ENCODE measurements around the gene ELAVL2.
"Not testable (repeated sequence)": the region's sequence is repeated elsewhere in the genome, so short reads cannot be mapped to it uniquely, and the experiment has no call there.

Gene ELAVL2

DNA sequence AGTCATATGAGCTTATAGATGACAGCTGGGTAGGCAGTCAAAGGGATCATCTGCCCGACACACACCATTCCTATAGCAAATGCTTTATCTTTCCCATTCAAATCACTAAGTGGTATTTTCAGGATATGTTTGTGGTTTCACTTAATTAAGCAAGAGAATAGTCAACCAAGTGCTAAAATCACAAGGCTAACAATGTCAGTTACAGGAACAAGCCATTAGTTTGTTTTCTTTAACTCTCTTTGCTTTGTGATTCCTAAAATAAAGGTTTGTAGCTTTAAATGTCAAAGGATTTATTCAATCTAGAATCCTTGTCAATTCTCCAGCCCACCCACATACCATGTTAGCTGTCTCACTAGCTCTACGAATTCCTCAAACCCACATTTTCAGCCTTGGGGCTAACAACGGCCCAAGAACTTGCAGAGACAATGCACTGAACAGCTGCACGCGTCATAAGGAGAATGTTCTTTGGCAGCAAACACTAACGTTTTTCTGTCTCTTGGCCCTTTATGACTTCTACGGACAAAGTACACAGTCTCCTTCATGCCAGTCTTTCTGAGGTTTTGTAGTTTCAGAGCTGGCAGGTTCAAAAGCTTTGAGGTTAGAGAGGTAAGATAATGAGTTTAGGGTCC lies 56.6 kb downstream of the ELAVL2 start:
- DNase-seq, result no peak

DNA sequence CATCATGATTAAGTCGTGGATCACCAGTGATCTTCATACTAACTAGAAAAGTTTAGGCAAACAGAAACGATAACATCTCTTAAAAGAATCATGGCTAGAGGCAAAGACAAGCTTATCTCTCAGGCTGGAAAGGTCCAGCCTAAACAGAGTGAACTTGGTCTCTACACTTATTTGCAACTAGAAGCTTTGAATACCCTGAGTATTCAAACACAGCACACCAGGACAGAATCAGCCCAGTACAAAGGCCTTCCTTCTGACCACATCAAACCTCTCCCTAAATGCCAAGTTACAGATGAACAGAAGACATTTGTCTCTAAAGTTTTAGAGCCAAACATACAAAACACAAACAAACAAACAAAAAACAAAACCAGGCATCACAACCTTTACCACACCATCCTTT lies 57.2 kb downstream of the ELAVL2 start:
- no peak for DNase-seq

DNA sequence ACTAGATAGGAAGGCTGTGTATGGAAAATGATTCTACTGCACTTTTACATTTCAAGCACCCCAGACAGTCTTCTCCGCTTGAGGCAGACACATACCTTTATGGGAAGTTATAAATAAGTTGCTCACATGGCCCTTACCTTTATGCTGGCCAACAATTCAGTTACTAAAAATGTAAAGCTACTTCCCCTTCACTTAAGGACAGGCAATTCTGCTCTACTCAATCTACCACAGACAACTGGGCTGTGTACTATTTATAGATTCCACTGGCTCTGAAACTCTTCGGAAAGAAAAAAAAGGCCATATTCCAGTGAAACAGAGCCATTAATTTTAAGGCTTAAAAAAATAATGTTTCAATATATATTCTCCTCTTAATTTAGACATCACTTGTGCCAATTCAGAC lies 59.4 kb downstream of the ELAVL2 start:
- no peak for DNase-seq

DNA sequence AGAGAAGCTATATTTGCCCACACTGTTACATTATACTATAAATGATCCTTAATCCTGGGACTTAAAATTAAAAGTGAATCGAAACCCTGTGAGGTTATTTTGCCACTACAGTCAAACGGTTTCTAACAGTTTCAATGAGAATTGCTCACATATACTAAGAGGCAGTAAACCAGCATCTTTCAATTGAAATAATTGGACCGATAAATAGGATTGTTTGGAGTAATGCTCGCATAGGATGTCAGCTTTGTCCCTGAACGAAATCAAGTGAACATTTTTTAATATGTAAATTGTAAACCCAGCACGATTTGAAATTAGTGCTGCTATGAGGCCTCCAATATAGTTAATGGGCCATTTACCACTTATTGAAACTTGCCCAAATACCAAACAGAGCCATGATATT lies 60.5 kb downstream of the ELAVL2 start:
- DNase-seq, result no peak

DNA sequence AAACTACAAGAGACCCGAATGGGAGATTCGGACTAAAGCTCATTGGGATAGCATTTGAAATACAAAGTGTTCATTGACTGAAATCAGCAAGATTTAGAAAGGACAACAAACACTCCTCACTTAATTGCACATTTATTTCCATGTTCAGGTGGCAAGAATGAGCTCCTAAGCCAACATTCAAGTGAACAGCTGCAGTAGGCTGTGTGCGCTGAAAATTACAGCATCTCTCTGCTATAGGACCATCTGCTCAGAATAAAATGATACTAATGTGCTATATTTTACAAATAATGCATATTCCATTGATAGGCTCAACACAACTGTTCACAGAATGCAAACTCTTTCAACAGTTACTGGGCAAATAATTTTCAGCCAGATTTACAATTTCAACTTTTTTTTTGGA lies 61.8 kb downstream of the ELAVL2 start:
- no peak for DNase-seq

DNA sequence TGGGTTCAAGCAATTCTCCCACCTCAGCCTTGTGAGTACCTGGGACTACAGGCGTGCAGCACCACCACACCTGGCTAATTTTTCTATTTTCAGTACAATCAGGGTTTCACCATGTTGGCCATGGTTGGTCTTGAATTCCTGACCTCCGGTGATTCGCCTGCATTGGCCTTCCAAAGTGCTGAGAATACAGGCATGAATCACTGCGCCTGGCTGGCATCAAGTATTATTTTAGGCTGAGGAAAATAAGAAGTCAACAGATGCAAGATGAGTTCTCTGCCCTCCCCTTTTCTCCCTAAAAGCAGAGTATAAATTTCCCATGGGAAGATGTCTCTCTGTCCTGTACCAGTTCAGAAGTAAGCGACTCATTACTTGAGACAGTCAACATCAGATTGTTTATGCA lies 71.5 kb downstream of the ELAVL2 start:
- DNase-seq, result no peak

DNA sequence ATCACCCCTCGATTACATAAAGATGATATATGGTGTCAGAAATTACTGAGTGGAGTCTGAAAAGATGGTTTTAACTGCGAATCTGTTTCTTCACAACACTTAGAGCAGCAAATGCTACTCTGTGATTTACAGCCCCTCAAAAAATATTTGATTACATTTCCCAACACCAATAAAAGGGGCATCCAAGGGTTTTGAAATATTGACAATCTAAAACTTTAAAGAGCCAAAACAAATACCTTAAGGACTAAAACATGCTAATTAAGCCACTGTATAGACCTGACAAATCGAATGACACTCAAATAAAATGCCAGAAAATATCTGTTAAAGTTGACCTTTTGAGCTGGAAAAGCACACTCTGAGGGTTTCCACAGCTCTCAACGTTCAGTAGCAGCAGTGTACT lies 73.2 kb downstream of the ELAVL2 start:
- DNase-seq, result no peak

DNA sequence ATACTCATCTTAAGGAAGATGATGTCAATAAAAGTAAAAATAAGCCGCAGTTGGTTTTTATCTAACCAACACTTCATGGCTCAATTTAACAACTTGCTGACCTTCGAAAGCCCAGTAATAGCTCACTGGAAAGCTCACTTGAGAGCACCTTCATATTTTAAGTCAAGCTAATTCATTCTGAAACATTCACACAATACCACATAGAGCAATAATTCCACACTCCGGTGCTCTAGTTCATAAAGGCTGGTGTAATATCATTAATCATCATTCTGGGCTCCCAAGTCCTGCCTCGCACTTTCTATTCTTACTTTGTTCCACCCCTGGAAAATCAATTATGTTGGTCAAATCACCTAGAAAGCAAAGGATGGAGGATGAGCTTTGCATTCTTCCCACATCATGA lies 74.4 kb downstream of the ELAVL2 start:
- DNase-seq, result no peak

DNA sequence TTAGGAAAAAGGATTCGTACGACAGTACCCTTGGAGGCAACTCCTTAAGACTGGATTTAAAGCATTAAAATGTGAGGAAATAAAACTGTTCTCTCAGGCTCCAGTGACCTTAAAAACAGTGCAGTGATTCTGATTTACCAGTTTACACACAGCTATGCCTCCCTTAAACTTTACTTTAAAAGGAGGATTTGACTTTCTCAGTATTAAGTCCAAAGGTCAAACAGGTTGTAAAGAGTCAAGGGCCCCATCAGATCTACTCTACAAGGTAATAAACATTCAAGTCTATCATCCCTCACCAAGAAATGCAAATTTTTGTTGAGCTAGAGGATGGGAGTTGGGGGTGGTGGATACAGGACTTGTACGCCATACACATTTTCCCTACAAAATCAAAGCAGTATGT lies 75.2 kb downstream of the ELAVL2 start:
- no peak for DNase-seq

DNA sequence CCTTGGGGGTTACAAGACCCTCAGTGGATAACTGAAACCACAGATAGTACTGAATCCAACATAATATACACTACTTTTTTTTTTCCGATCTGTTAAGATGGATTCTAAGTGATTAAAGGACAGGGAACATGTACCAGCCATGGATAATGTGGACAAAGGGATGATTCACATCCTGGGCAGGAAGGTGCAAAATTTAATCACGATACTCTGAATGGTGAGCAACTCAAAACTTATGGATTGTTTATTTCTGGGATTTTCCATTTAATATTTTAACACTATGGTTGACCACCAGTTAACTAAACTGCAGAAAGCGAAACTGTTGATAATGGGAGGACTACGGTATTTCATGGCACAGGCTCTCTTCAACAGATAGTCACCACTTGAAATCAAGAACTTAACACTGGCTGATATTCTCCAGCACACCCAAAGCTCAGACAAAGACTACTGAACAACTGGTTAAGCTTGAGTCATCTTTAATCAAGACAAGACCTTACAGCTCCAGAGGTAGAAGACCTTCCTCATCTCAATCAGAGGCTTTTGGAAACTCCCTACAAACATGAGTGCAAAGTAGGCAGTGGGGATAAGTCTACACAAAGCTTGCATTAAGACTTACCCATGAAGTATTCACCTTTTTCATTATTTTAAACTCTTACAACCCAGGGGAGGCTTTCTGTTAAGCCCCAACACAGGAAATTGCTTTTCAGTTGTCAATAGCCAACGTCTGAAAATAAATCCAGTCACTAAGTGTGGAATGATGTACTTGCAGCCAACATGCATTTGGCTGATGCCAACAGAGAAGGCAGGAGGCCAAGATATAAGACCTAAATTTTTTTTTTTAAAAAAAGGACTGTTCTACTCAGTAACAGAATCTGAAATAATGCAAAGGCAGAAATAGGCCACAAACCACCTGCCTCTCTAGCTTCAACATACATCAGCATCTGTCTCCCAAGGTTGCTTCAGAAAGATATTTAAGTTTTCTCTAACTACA lies 78.7 kb downstream of the ELAVL2 start:
- no peak for DNase-seq

DNA sequence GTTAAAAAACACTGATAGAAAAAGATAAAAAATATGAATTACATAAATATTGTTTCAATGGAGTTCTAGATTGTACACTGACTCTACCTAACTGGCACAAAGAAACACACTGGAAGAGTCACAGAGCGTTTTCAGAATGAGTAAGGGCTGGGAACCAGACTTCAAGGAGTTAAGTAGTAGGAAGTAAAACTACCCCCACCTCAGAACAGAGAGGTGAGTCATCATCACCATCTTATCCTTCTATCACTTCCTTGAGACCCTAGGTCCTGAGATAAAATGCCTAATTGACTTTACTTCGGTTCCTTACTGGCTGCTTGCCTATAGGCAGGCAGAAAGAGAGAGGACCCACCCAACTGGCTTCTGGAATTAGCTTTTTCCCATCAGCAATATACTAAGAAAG lies 79.7 kb downstream of the ELAVL2 start:
- no peak for DNase-seq

DNA sequence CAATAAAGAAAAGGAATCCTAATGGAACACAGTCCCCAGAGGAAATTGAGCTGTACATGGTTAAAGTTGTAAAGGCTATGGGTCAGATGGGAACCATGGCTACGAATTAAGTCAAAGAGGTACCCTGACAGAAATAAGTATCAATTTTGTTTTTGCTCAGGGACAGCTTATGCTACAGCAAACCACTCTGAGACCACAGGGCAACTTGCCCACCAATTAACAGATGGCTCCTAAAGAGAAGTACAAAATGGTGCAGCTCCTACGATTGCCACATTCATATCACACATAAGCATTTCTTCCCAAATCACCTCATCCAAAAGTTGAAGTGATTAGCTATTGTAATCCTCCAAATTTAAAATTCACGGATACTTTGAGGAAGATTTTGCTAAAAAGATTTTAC lies 83.0 kb downstream of the ELAVL2 start:
- DNase-seq, result no peak

DNA sequence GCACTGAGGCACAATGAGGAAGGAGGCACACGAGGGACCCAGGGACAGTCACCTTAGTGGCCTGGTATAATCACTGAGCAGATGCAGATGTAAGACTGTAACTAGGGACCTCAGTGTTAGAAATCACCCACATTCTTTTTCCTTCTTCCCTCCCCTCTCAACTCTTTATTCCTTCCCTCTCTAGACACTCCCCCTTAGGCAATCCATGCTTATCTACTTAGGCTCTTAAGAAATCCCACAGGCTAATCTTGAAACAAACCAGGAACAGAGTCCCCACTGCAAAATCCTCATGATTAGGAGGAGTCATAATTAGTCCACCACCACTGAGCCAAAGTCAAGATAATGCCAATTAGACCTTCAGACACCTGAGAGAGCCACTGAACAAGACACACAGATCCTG lies 84.7 kb downstream of the ELAVL2 start:
- DNase-seq, result no peak

DNA sequence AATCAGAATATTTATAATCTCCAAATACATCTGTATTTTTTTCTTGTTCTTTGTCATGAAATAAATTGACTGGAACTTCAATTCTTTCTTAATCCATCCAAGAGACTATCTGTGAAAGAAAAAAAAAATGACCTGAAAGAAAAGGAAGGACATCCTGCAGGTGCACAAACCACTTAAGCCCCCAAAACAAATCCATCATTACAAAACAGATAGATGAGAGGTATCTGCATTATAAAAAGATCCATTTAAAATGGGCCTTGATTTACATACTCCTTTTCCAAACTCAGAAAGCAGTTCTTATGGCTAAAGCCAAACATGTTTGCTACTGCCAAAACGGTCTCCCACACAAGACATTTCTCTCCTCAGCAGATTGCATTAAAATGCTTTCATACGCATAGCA lies 85.5 kb downstream of the ELAVL2 start:
- no peak for DNase-seq

DNA sequence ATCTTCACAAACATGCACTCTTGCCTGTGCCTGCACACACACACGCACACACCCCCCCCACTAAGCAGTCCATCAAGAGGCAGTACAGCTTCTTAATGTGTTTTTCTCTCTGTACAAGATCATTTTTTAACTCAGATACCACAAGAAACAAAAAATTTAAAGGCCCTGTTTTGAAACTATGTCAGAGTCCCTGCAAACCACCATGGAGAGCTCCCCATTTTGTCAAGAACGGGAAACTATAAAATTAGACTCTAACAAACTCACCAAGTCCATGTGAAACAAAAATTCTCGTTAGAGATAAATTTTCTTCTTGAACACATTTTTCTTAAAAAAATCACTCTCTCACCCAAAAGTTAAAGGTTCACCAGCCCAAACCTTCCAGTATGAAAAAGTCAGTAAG lies 86.3 kb downstream of the ELAVL2 start:
- DNase-seq, result no peak

DNA sequence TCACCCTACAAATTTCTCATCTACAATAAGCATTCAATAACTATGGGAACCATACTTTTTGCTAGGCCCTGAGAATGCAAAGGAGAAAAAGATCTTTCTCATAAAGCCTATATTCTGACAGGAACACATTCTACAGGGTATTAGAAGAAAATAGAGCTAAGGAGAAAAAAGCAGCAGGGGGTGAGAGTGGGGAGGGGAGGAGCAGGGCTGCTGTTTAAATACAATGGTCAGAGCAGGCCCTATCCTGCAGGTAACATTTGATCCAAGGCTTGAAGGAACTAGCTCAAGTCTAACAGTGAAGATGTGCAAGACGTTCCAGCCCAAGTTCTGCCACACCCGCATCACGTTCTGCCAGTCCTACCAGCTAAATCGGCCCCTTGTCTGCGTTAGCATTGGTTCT lies 89.7 kb downstream of the ELAVL2 start:
- DNase-seq, result no peak

DNA sequence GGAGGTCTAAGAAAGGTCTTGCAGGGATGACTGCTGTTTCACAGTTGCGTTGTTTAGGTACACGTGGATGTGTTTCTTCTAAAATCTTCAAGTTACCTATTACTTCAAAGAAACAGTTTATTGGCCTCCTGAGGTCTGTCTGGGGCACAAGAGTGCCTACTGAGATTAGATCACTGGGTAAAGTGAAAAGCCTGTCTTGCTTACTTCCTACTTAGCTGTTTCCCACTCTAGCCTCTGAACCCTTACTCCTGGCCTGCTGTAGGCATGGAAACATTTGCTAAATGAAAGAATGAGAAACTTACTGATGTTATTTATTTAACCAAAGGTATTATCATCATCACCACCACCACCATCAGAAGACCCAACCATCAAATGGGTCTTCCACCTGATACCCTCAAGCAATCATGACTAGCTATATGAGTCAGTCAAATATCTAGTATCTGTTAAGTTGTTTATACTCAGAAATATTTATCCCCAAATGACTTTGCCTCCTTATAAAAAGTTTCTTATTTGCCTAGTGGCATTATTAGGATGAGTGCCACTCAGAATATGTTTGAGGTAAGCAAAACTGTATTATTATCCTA lies 92.5 kb downstream of the ELAVL2 start:
- no peak for DNase-seq

DNA sequence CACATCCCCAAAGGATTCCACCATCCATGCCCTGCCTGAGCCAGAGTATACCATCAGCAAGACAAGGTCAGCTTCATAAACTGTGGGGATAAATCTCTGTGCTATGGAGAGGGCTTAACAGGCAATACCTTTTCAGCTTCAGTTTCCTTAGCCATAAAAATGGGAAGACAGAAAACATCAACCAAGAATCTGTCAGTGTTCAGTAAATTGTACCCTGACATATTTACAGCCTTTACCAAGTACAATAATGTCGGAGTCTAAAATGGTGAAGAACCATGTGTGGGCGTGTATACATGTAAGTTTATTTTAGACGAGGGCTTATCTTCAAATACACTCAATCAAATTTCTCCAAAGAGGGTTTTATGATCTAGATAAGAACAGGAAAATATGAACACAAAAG lies 94.7 kb downstream of the ELAVL2 start:
- no peak for DNase-seq

DNA sequence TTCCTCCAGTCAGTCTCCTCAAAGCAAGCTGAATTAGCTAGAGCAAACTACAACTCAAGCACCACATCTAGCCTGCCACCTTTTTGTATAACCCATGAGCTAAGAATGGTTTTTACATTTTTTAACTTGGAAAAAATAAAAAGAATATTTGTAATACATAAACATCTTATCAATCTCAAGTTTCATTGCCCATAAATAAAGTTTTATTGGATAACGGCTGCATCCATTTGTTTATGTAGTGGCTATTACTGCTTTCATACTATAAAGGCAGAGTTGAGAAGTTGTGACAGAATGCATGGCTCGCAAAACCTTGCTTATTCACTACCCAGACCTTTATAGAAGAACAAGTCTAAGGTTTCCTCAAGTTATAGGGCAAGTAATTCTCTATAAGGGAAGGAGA lies 95.7 kb downstream of the ELAVL2 start:
- DNase-seq, result no peak

DNA sequence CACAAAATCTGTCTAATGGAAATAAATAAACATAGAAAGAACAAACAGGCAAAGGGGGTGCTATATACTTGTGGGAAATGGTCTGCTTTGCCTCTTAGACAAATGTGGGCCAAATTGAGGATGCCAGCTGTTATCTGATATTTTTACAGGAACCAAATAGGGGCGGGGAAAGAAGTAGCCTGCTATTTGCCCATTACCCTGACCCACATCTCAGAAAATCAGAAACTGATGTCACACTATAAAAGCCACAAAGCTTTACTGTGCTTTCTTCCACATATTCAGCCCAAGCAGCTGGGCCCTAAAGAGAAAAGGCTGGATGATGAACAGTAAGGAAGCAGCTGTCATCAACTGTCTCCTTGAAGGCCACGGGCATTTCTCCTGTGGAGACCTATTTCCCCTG lies 97.3 kb downstream of the ELAVL2 start:
- DNase-seq, result no peak

DNA sequence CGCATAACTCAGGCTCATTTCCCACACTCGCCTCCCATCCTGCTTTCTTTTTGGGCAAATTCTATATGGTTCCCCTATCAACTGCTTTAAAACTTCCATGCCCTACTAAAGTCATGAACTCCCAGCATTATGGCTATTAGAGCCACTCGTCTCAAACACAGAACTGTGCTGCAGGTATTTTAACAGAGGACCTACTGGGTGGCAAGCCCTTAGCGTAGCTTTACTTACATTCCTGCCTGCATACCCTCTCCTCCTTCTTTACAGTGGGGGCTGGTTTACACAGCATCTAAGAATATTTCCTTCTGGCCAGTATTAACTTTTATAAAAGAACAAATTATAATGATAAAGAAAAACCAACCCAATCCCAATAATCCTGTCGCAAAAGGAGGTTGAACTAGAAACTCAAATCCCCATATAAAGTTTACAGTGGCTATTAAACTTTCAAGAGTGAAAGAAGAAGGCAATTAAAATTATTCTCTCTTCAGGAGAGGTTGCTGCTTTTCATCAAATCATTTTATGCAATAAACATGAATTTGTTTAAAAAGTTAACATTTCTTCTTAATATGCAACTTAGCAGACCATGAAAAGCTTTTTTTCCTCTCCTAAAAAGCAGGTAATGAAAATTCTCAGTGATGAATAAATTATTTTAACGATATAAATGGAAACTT lies 100.6 kb downstream of the ELAVL2 start:
- no peak for DNase-seq

DNA sequence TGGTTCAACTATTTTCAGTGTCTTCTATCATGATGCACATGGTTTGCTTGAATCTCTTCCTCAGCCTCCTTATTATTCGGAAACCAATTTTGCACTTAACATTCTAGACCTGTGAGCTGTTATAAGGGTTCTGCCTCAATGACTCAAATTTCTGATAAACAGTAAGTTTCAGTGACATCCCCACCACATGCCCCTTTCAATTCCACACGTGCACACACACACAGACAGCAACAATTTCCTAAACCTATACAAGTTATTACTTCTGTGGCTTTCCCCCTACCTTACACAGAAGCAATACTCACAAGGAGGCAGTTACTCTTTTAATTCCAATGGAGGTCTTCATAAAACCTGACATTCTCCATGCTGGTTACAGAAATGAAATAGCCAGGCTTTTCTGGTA lies 102.4 kb downstream of the ELAVL2 start:
- DNase-seq, result no peak

DNA sequence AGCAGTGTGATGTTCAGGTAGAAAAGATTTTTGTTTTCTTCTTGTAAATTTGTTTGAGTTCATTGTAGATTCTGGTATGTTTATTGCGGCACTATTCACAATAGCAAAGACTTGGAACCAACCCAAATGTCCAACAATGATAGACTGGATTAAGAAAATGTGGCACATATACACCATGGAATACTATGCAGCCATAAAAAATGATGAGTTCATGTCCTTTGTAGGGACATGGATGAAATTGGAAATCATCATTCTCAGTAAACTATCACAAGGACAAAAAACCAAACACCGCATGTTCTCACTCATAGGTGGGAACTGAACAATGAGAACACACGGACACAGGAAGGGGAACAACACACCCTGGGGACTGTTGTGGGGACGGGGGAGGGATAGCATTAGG lies 103.0 kb downstream of the ELAVL2 start:
- not testable (repeated sequence) for DNase-seq

DNA sequence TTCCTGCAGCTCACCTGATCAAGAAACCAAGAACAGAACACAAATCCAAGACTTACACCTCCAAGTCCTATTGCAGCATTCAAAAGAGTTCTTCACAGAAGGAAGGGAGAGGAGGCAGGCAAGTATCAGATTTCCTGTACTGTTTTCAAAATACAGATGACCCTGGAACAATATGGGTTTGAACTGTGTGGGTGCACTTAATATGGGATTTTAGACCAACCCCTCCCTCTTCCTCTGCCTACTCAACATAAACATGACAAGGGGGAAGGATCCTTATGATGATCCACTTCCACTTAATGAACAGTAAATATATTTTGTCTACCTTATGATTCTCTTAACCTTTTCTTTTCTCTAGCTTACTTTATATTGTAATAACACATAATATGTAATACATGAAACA lies 104.6 kb downstream of the ELAVL2 start:
- no peak for DNase-seq

Measured in activated gamma-delta T cell (primary cell).